HEK293T (cell line): ENCODE results near the gene PPP4R3B.

Experiments
- CTCF ChIA-PET: fragments of 350-600 bp; formaldehyde crosslinking; extraction: SDS; loops from one replicate; lab custom pipeline; 2021; ENCODE audit warnings: antibody characterized with exemption, inconsistent platforms; lab: Yijun Ruan, JAX
- POLR2A ChIA-PET: fragments of 350-600 bp; formaldehyde crosslinking; extraction: SDS; loops from one replicate; lab custom pipeline; 2020; ENCODE audit warnings: antibody characterized with exemption, inconsistent platforms; lab: Yijun Ruan, JAX
- DNase-seq: peaks from one replicate; pipeline ENCODE4 v3.0.0; 2012; ENCODE audit warnings: mixed read lengths; ENCODE audit errors: extremely low spot score
- ARNT ChIP-seq: fragments of 450-650 bp; IDR thresholded peaks from 2 replicates; pipeline ENCODE4 v1.6.1; 2017; ENCODE audit warnings: mild to moderate bottlenecking
- BHLHE40 ChIP-seq: fragments of 450-650 bp; IDR thresholded peaks from 2 replicates; pipeline ENCODE4 v1.6.1; 2016; ENCODE audit warnings: mild to moderate bottlenecking, moderate library complexity, borderline replicate concordance
- CTBP1 ChIP-seq: fragments of 450-650 bp; IDR thresholded peaks from 2 replicates; pipeline ENCODE4 v1.6.1; 2016; ENCODE audit warnings: borderline replicate concordance
- ELF4 ChIP-seq: fragments of 450-650 bp; IDR thresholded peaks from 2 replicates; pipeline ENCODE4 v1.6.1; 2017; ENCODE audit warnings: antibody characterized with exemption
- FOXA1 ChIP-seq: fragments of 450-650 bp; IDR thresholded peaks from 2 replicates; pipeline ENCODE4 v1.6.1; 2016; ENCODE audit warnings: mild to moderate bottlenecking
- FOXK2 ChIP-seq: fragments of 450-650 bp; IDR thresholded peaks from 2 replicates; pipeline ENCODE4 v1.6.1; 2016; ENCODE audit warnings: mild to moderate bottlenecking
- FOXM1 ChIP-seq: fragments of 450-650 bp; IDR thresholded peaks from 2 replicates; pipeline ENCODE4 v1.6.1; 2017; ENCODE audit warnings: mild to moderate bottlenecking, borderline replicate concordance
- HDGF ChIP-seq: fragments of 450-650 bp; IDR thresholded peaks from 2 replicates; pipeline ENCODE4 v1.6.1; 2017; ENCODE audit warnings: antibody characterized with exemption, borderline replicate concordance
- L3MBTL2 ChIP-seq: fragments of 450-650 bp; conservative IDR thresholded peaks from 2 replicates; pipeline ENCODE4 v1.6.1; 2016; ENCODE audit warnings: mild to moderate bottlenecking
- LEF1 ChIP-seq: fragments of 450-650 bp; IDR thresholded peaks from 2 replicates; pipeline ENCODE4 v1.6.1; 2017; ENCODE audit warnings: mild to moderate bottlenecking, borderline replicate concordance
- NFRKB ChIP-seq: fragments of 450-650 bp; IDR thresholded peaks from 2 replicates; pipeline ENCODE4 v1.6.1; 2016; ENCODE audit warnings: mild to moderate bottlenecking, moderate library complexity
- SP1 ChIP-seq: fragments of 450-650 bp; IDR thresholded peaks from 2 replicates; pipeline ENCODE4 v1.6.1; 2017
- SUZ12 ChIP-seq: fragments of 450-650 bp; IDR thresholded peaks from 2 replicates; pipeline ENCODE4 v1.6.1; 2016; ENCODE audit warnings: mild to moderate bottlenecking
- TARDBP ChIP-seq: fragments of 450-650 bp; IDR thresholded peaks from 2 replicates; pipeline ENCODE4 v1.6.1; 2016
- ZNF384 ChIP-seq: fragments of 450-650 bp; IDR thresholded peaks from 2 replicates; pipeline ENCODE4 v1.6.1; 2016
- TF ChIP-seq, protein P1 (sequence below): fragments of 450-650 bp; IDR thresholded peaks from 2 replicates; pipeline ENCODE4 v1.6.1; 2016

Gene PPP4R3B

DNA sequence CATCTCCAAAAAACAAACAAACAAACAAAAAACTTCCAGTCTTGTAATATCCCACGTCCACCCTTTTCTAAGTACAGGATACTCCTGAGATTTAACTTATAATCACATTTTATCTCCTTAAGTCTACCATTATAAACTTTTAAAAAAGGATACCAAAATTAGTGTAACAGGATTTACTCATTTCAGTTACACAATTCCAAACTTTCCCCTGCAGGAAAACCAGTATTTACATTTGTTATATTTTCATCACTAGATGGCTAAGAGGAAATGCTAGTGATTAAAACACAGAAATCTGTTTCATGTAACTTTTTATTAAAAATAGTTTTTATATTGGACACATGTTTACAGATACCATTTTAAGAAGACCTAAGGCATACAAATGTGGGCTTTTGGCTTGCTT lies 70.4 kb downstream of the PPP4R3B start:
- ChIA-PET POLR2A (interaction anchor here (1.2 kb wide), 1 partner anchor 28 kb away, joined by 3 read pairs; no protein-coding TSS in a partner anchor), CTCF (no interaction called here)
- TF ChIP-seq FOXA1, result no peak
- TF ChIP-seq NFRKB, result no peak
- TF ChIP-seq LEF1, result no peak
- TF ChIP-seq SP1, result no peak
- no peak for TF ChIP-seq FOXM1
- no peak for TF ChIP-seq L3MBTL2
- no peak for TF ChIP-seq TARDBP
- no peak for TF ChIP-seq ARNT
- TF ChIP-seq ZNF384, result no peak
- TF ChIP-seq, protein P1, sequence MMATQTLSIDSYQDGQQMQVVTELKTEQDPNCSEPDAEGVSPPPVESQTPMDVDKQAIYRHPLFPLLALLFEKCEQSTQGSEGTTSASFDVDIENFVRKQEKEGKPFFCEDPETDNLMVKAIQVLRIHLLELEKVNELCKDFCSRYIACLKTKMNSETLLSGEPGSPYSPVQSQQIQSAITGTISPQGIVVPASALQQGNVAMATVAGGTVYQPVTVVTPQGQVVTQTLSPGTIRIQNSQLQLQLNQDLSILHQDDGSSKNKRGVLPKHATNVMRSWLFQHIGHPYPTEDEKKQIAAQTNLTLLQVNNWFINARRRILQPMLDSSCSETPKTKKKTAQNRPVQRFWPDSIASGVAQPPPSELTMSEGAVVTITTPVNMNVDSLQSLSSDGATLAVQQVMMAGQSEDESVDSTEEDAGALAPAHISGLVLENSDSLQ, result no peak
- TF ChIP-seq FOXK2, result no peak
- no peak for TF ChIP-seq BHLHE40
- no peak for TF ChIP-seq HDGF
- no peak for TF ChIP-seq CTBP1
- DNase-seq, result no peak

DNA sequence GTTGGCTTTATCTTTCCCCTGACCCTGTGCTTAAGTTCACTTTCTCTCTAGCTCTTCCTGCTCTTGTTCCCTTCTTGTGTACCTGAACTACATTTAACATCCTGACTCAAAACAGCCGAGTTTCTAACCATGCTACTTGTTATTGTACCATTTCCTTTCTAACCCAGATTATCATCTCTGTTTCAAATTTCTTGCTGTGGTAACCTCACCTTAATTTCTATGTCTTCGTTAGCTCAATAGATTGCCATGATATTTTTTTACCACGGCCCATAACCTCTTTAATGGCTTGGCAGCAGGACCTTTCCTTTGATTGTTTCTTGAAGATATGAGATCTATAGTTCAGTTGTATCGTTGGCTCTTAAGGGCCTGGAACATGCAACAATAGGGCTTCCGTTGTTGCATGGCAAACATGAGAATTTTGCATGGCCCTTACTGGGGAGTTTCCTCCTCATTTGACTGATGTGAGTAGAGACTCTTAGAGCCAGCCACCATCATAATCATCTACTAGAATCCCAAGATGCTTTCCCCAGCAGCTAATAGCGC lies 86.8 kb downstream of the PPP4R3B start:
- TF ChIP-seq, protein P1, result no peak
- no peak for TF ChIP-seq HDGF
- TF ChIP-seq NFRKB, result no peak
- no peak for TF ChIP-seq LEF1
- TF ChIP-seq L3MBTL2, result no peak
- no peak for TF ChIP-seq FOXK2
- no peak for TF ChIP-seq TARDBP
- TF ChIP-seq SP1, result no peak
- no peak for TF ChIP-seq SUZ12
- TF ChIP-seq ZNF384, result no peak
- no peak for TF ChIP-seq ELF4
- TF ChIP-seq FOXM1, result no peak
- TF ChIP-seq CTBP1, result no peak
- TF ChIP-seq FOXA1, result no peak
- no peak for TF ChIP-seq BHLHE40
- TF ChIP-seq ARNT, result no peak
- no peak for DNase-seq
- CTCF ChIA-PET, result no interaction called here
- POLR2A ChIA-PET, result interaction anchor here (0.8 kb wide), 1 partner anchor 11 kb away, joined by 4 read pairs; the partner anchor contains the start of gene CFAP36

DNA sequence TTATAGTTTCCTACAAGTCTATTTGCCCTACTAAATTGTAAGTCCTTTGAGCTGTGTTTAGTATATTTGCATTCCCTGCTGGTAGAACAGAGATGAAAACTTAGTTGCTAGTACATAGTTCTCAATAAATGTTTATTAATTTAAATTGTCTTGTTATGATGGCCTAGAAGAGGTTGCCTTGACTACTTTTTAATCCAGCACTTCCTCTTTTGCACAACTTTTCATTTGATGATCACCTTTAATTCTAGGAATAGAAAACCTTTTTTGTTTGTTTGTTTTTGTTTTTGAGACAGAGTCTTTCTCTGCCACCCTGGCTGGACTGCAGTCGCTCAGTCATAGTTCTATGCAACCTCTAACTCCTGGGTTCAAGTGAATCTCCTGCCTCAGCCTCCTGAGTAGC lies 91.2 kb downstream of the PPP4R3B start:
- ChIA-PET CTCF (no interaction called here), POLR2A (no interaction called here)

DNA sequence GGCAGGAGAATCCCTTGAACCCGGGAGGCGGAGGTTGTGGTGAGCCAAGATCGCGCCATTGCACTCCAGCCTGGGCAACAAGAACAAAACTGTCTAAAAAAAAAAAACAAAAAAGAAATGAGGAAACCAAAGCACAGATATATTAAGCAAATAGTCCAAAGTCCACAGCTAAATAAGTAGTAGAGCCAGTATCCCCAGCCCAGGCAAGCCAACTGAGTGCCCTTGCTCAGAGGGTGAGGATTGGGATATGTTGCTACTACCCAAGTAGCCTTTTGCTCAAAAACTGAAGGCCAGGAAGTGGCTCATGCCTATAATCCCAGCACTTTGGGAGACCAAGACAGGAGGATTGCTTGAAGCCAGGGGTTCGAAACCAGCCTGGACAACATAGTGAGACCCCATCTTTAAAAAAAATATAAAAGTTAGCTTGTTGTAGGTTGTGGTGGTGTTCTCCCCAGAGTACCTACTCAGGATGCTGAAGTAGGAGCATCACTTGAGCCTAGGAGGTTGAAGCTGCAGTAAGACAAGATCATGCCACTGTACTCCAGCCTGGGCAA lies 92.5 kb downstream of the PPP4R3B start:
- no peak for DNase-seq
- POLR2A ChIA-PET, result no interaction called here
- TF ChIP-seq, protein P1, result no peak
- TF ChIP-seq HDGF (no peak), TARDBP (no peak), LEF1 (no peak)
- CTCF ChIA-PET, result no interaction called here

More for the DNA sequence above, 91.2 kb downstream of the PPP4R3B start:
- TF ChIP-seq FOXM1, result no peak
- TF ChIP-seq FOXK2, result no peak
- TF ChIP-seq ZNF384, result no peak
- TF ChIP-seq ELF4, result no peak
- TF ChIP-seq HDGF, result no peak
- no peak for TF ChIP-seq SUZ12
- no peak for TF ChIP-seq SP1
- no peak for TF ChIP-seq L3MBTL2
- no peak for TF ChIP-seq LEF1
- no peak for TF ChIP-seq ARNT
- no peak for TF ChIP-seq TARDBP
- TF ChIP-seq NFRKB, result no peak
- TF ChIP-seq CTBP1, result no peak
- no peak for TF ChIP-seq BHLHE40
- no peak for DNase-seq

DNA sequence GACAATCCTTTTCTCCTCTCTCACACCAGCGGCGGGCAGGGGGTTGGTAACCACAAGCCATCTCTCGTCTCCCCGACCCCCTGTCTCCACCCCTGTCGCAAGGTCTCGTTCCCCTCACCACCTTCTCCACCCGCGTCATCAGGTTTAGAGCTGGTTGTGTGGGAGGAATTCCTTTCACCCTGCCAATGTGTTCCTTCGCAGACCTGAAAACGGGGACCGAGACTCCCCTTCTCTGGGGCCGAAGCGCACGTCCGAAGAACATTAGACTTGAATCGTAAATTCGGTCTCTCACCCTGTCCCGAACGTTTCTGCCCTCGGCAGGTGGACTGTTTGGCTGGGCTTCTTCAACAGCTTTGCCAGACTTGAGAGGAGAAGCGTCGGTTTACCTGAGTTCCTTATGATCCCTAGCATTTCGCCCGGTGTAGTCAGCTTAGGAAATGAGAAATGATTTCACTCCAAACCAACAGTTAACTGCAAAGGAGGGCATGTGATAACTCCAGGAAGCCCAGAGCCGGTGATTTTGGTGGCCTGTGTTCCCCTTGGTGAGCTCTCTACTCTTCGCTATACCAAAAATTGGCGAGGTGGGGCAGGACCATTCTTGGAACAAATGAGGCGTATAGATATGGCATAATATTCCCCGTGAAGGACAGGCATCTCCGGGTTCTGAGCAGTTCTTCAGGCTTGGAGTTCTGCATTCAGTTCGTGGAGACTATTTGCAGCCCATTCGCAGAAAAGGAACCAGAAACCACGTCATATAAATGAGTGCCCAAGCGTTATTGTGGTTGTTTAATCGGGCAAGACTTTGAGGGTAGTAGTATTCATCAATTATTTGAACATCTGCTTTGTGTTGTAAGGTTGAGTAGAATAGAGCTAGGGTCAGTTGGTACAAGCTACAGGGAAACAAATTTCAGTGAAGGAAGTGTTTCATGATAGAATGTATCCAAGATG lies 97.2 kb downstream of the PPP4R3B start:
- TF ChIP-seq ELF4, result no peak
- 0 out of 2 replicates have a peak, but pooled peaks have one; percentile 13 for TF ChIP-seq L3MBTL2
- peak; percentile 37 for DNase-seq
- ChIA-PET CTCF (interaction anchor here (0.6 to 1.2 kb wide), 2 partner anchors 9 to 442 kb away, joined by 3 to 4 read pairs; no protein-coding TSS in a partner anchor), POLR2A (interaction anchor here (0.6 to 2.8 kb wide), 26 partner anchors 10 to 288 kb away, joined by 3 to 15 read pairs (median 4); partner anchors contain the start of genes CCDC88A, CLHC1, PPP4R3B and RPS27A)
